Right atrium auricular region (tissue), 2 donors: ENCODE measurements around the gene GPRC5B. TPM values are rescaled to one million over a fixed set of nuclear protein-coding genes. Genes with fewer than 3 reads are reported as not detected.

Experiments
- DNase-seq: peaks from one replicate; pipeline ENCODE4 v3.0.0-alpha.2; 2019; ENCODE audit warnings: low spot score
- H3K27ac ChIP-seq, 2 donors: fragments of 200-600 bp; sonication (generic); 1 replicate in 1 of 2; 2 replicates in 1 of 2; pipeline ENCODE4 v1.5.1; 2016 to 2019
- H3K27me3 ChIP-seq, 2 donors: fragments of 200-600 bp; sonication (generic); one replicate each; pipeline versions ENCODE4 v1.5.1 to v1.6.0; 2017 to 2019
- H3K36me3 ChIP-seq: fragments of 200-600 bp; sonication (generic); one replicate; pipeline ENCODE4 v1.5.1; 2016
- H3K4me1 ChIP-seq, 2 donors: fragments of 200-600 bp; sonication (generic); one replicate each; pipeline versions ENCODE4 v1.5.1 to v1.6.0; 2017 to 2019
- H3K4me3 ChIP-seq, 2 donors: fragments of 200-600 bp; sonication (generic); 1 replicate in 1 of 2; 2 replicates in 1 of 2; pipeline ENCODE4 v1.5.1; 2017 to 2019; ENCODE audit warnings: mild to moderate bottlenecking in 1 of 2, moderate library complexity in 1 of 2
- H3K9me3 ChIP-seq, 2 donors: fragments of 200-600 bp; sonication (generic); one replicate each; pipeline ENCODE4 v1.5.1; 2019
- CTCF ChIP-seq, 2 donors: fragments of 200-600 bp; sonication (generic); IDR thresholded peaks; one replicate each; pipeline ENCODE4 v1.5.1; 2019; ENCODE audit warnings: antibody characterized with exemption in 2 of 2
- total RNA-seq, 2 donors: library from RNA; depleted of rRNA; stranded (reverse); fragments of >200 nt; gene quantifications; one replicate each; pipeline ENCODE4 v1.1.0, GENCODE V29; 2016

The GPRC5B gene
- total RNA-seq, 2 donors from 2014 or later, result 39.4 to 40.0 TPM

- H3K27ac ChIP-seq, result no peak overlapping the region
- no peaks in the 10 kb centered on the region for H3K4me1 ChIP-seq
- peaks cover 0 to 5% of the 10 kb centered on the region in 2 donors for H3K9me3 ChIP-seq
- no peak for TF ChIP-seq CTCF (IDR thresholded peaks at IDR 0.05)
- H3K36me3 ChIP-seq, result no peaks in the 10 kb centered on the region
- DNase-seq, result no peak
- H3K4me3 ChIP-seq, result no peak overlapping the region
- no peaks in the 10 kb centered on the region for H3K27me3 ChIP-seq
These were observed 38.7 kb upstream of the GPRC5B start for GRCh38 chr16:19923396-19923795.

GRCh38 chr16:19919142-19919541 lies 34.5 kb upstream of the GPRC5B start:
- no peak for TF ChIP-seq CTCF (IDR thresholded peaks at IDR 0.05)
- H3K4me1 ChIP-seq, result no peaks in the 10 kb centered on the region
- no peaks in the 10 kb centered on the region for H3K27me3 ChIP-seq
- no peak overlapping the region for H3K4me3 ChIP-seq
- no peaks in the 10 kb centered on the region for H3K9me3 ChIP-seq
- H3K36me3 ChIP-seq, result no peaks in the 10 kb centered on the region
- no peak overlapping the region for H3K27ac ChIP-seq
- no peak for DNase-seq

GRCh38 chr16:19916064-19916463 lies 31.4 kb upstream of the GPRC5B start:
- no peak overlapping the region for H3K27ac ChIP-seq
- no peak for DNase-seq
- no peaks in the 10 kb centered on the region for H3K36me3 ChIP-seq
- no peak overlapping the region for H3K4me3 ChIP-seq
- H3K4me1 ChIP-seq, result no peaks in the 10 kb centered on the region
- H3K9me3 ChIP-seq, result no peaks in the 10 kb centered on the region
- H3K27me3 ChIP-seq, result no peaks in the 10 kb centered on the region
- no peak for TF ChIP-seq CTCF (IDR thresholded peaks at IDR 0.05)

GRCh38 chr16:19914877-19915276 lies 30.2 kb upstream of the GPRC5B start:
- Histone ChIP-seq H3K36me3 (no peaks in the 10 kb centered on the region), H3K9me3 (no peaks in the 10 kb centered on the region), H3K27me3 (no peaks in the 10 kb centered on the region), H3K4me1 (no peaks in the 10 kb centered on the region), H3K4me3 (no peak overlapping the region), H3K27ac (no peak overlapping the region)
- no peak for DNase-seq
- no peak for TF ChIP-seq CTCF (IDR thresholded peaks at IDR 0.05)

- no peak overlapping the region for H3K27ac ChIP-seq
- no peak for DNase-seq
- no peak for TF ChIP-seq CTCF (IDR thresholded peaks at IDR 0.05)
- H3K27me3 ChIP-seq, result no peaks in the 10 kb centered on the region
- no peak overlapping the region for H3K4me3 ChIP-seq
- H3K36me3 ChIP-seq, result no peaks in the 10 kb centered on the region
- no peaks in the 10 kb centered on the region for H3K4me1 ChIP-seq
- H3K9me3 ChIP-seq, result no peaks in the 10 kb centered on the region
These were observed 28.6 kb upstream of the GPRC5B start for GRCh38 chr16:19913340-19913645.

- Histone ChIP-seq H3K4me1 (peaks cover 0 to 1% of the 10 kb centered on the region in 2 donors), H3K9me3 (no peaks in the 10 kb centered on the region), H3K4me3 (no peak overlapping the region), H3K36me3 (no peaks in the 10 kb centered on the region), H3K27me3 (no peaks in the 10 kb centered on the region), H3K27ac (no peak overlapping the region)
- TF ChIP-seq CTCF (IDR thresholded peaks at IDR 0.05), result no peak
- no peak for DNase-seq
These were observed 28.0 kb upstream of the GPRC5B start for GRCh38 chr16:19912455-19913339.
